ENCODE data around the gene DDIT4. TPM values are rescaled to one million over a fixed set of nuclear protein-coding genes. Genes with fewer than 3 reads are reported as not detected.

DDIT4 gene
- total RNA-seq, 4 donors from 2014 or later, result 300 to 414 (median 333) TPM

- no peak for TF ChIP-seq CTCF (IDR thresholded peaks at IDR 0.05; ENCODE audit: low read depth)
These were observed 13.3 kb upstream of the DDIT4 start for GRCh38 chr10:72260239-72260975.

- TF ChIP-seq CTCF (IDR thresholded peaks at IDR 0.05; ENCODE audit: low read depth), result no peak
These were observed 12.5 kb upstream of the DDIT4 start for GRCh38 chr10:72260976-72261783.

- TF ChIP-seq CTCF (IDR thresholded peaks at IDR 0.05; ENCODE audit: low read depth), result no peak
These were observed 11.8 kb upstream of the DDIT4 start for GRCh38 chr10:72261784-72262404.

GRCh38 chr10:72263613-72264241, 10.0 kb upstream of the DDIT4 start:
- no peak for TF ChIP-seq CTCF (IDR thresholded peaks at IDR 0.05; ENCODE audit: low read depth)

- TF ChIP-seq CTCF (IDR thresholded peaks at IDR 0.05; ENCODE audit: low read depth), result no peak
These were observed 9.2 kb upstream of the DDIT4 start for GRCh38 chr10:72264536-72264935.

GRCh38 chr10:72265508-72265907, 8.2 kb upstream of the DDIT4 start:
- TF ChIP-seq CTCF (IDR thresholded peaks at IDR 0.05; ENCODE audit: low read depth), result no peak
